ENCODE data around the gene POLRMT. TPM values are rescaled to one million over a fixed set of nuclear protein-coding genes. Genes with fewer than 3 reads are reported as not detected.

Gene POLRMT
- polyA plus RNA-seq, 1 experiment: 15.5 TPM

DNA sequence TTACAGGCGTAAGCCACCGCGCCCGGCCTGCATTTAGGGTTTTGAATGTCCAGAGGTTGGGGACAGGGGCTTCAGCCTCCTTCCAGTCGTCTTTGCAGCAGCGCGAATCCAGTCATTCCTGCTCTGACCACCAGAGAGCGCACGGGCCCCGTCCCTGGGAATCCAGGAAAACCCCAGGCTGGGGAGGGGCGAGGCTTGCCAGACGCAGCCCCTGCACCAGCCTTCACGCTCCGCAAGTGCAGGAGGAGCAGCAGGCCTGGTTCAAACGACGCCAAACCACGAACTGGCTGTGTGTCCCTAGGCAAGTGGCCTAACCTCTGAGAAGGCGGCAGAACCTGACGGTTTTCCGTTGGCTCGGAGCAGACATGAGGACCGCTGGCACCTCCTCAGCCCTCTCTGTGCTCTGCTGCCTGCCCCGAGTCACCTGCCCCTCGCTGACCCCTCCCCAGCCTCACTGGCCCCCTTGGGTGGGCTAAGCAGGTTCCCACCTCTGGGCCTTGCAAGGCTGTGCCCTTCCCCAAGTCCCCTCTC lies 31.6 kb upstream of the POLRMT start:
- peak; percentile 55 for DNase-seq (ENCODE audit: low read depth, low spot score)
- Histone ChIP-seq H3K9me3 (ENCODE audit: control insufficient read depth, insufficient read depth, low read length) (peaks cover 16% of the 10 kb centered on the region), H3K27ac (ENCODE audit: low read depth, low read length) (no peak overlapping the region), H3K4me3 (ENCODE audit: low read depth, low read length) (peak overlapping the region; percentile 33; the same call in 1 of the 2 replicates), H3K27me3 (ENCODE audit: control insufficient read depth, insufficient read depth, low read length) (no peaks in the 10 kb centered on the region)
- ChIA-PET CTCF (interaction anchor here (0.6 to 0.7 kb wide), 2 partner anchors 69 to 257 kb away, joined by 3 read pairs; no protein-coding TSS in a partner anchor), POLR2A (interaction anchor here (0.6 to 0.7 kb wide), 2 partner anchors 158 to 319 kb away, joined by 4 to 5 read pairs; partner anchors contain the start of genes TPGS1 and WDR18)
- TF ChIP-seq CTCF (IDR thresholded peaks at IDR 0.05; ENCODE audit: low read depth, low read length): peak; percentile 93

DNA sequence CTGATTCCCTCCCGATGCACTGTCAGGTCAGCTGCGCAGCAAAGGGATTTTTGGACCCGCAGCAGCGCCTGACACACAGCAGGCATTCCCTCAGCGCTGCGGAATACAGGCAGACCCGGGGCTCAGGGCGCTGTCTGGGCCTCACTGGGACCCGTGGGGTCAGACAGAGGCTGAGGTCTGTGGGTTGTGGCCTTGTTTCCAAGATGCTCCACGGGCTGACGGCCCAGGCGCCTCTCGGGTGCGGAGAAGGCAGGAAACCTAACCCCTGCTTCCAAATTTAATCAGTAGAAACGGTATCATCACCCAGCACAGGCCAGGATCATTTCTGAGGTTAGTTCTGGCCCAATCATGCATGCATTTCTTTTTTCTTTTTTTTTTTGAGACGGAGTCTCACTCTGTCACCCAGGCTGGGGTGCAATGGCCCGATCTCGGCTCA lies 30.4 kb upstream of the POLRMT start:
- CTCF ChIA-PET: interaction anchor here (1.4 kb wide), 1 partner anchor 71 kb away, joined by 6 read pairs; no protein-coding TSS in a partner anchor
- POLR2A ChIA-PET: interaction anchor here (0.5 to 1.8 kb wide), 5 partner anchors 9 to 91 kb away, joined by 3 to 5 read pairs (median 4); partner anchors contain the start of genes BSG and FSTL3
- no peak for TF ChIP-seq CTCF (IDR thresholded peaks at IDR 0.05; ENCODE audit: low read depth, low read length)
- H3K9me3 ChIP-seq (ENCODE audit: control insufficient read depth, insufficient read depth, low read length): peaks cover 16% of the 10 kb centered on the region
- no peak for DNase-seq (ENCODE audit: low read depth, low spot score)
- no peaks in the 10 kb centered on the region for H3K27me3 ChIP-seq (ENCODE audit: control insufficient read depth, insufficient read depth, low read length)
- peak overlapping the region; percentile 62 for H3K4me3 ChIP-seq (ENCODE audit: low read depth, low read length)
- peak overlapping the region; percentile 68 for H3K27ac ChIP-seq (ENCODE audit: low read depth, low read length)

- H3K4me3 ChIP-seq (ENCODE audit: low read depth, low read length): peak within 1 kb of the TSS; percentile 83
- TF ChIP-seq CTCF (IDR thresholded peaks at IDR 0.05; ENCODE audit: low read depth, low read length): no peak
- ChIA-PET CTCF (interaction anchor here (1.4 kb wide), 1 partner anchor 71 kb away, joined by 6 read pairs; no protein-coding TSS in a partner anchor), POLR2A (interaction anchor here (0.5 to 1.8 kb wide), 7 partner anchors 9 to 112 kb away, joined by 3 to 5 read pairs (median 4); partner anchors contain the start of genes BSG and FSTL3)
- peak within 1 kb of the TSS; percentile 68 for H3K27ac ChIP-seq (ENCODE audit: low read depth, low read length)
- DNase-seq (ENCODE audit: low read depth, low spot score): peak; percentile 66
- H3K27me3 ChIP-seq (ENCODE audit: control insufficient read depth, insufficient read depth, low read length): no peaks in the 10 kb centered on the region
- peaks cover 16% of the 10 kb centered on the region for H3K9me3 ChIP-seq (ENCODE audit: control insufficient read depth, insufficient read depth, low read length)
These were observed 29.8 kb upstream of the POLRMT start, which contains the start of gene RNF126 for GRCh38 chr19:662962-663681. TSS of gene RNF126 (minus strand) at chr19:663214. CDS start at chr19:663121, 93 bp downstream.

DNA sequence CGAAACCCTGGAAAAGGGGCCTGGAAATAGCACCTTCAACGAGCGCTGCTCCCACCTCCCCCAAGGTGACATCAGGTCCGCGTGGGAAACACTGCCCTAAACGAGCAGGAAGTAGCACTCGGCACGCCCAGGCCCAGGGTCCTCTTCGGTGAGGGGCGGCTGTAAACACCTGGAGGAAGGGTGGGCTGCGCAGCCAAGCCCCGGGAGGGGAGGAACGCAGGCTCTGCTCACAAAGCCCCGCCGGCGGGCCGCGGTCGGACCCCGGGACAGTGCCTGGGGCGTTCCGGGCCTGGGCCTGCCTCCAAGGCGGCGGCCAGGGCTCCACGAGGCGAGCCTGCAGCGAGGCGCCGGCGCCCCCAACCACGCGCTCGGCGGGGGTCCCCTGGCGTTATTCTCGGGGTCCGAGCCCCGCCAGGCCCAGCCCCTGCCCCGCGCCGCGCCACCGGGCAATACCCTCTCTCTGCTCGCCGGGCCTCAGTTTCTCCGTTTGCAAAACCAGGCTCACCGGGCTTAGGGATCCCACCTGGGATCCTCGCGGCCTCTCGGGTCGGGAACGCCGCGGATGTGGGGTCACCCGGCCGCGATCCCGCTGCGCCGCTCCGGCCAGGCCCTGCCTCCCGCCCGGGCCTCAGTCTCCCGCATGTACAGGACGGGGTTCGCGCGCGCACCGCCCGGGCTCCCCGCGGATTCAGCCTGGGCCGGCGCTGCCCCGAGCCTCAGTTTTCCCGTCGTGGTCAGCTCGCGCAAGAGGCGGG lies 29.0 kb upstream of the POLRMT start:
- POLR2A ChIA-PET: interaction anchor here (0.6 to 1.8 kb wide), 4 partner anchors 13 to 111 kb away, joined by 3 to 5 read pairs (median 4); partner anchors contain the start of gene BSG
- Histone ChIP-seq H3K27me3 (ENCODE audit: control insufficient read depth, insufficient read depth, low read length) (no peaks in the 10 kb centered on the region), H3K4me3 (ENCODE audit: low read depth, low read length) (peak overlapping the region; percentile 83), H3K9me3 (ENCODE audit: control insufficient read depth, insufficient read depth, low read length) (peaks cover 13% of the 10 kb centered on the region), H3K27ac (ENCODE audit: low read depth, low read length) (no peak overlapping the region)
- CTCF ChIA-PET: interaction anchor here (1.4 kb wide), 1 partner anchor 72 kb away, joined by 6 read pairs; no protein-coding TSS in a partner anchor
- no peak for TF ChIP-seq CTCF (IDR thresholded peaks at IDR 0.05; ENCODE audit: low read depth, low read length)
- DNase-seq (ENCODE audit: low read depth, low spot score): no peak
